H9 (cell line): Measurements from ENCODE around the gene CACTIN. TPM values are rescaled to one million over a fixed set of nuclear protein-coding genes. Genes with fewer than 3 reads are reported as not detected.

ENCODE experiments used
- DNase-seq: peaks from one replicate; pipeline ENCODE4 v3.0.0-alpha.2; 2017
- H2AFZ ChIP-seq: one replicate; pipeline ENCODE4 v1.6.1; 2013; ENCODE audit warnings: mild to moderate bottlenecking, low read length, control low read depth, moderate library complexity
- H2AK5ac ChIP-seq: 2 replicates; pipeline ENCODE4 v1.6.1; 2013; ENCODE audit warnings: low read length, control low read depth, mixed read lengths; ENCODE audit not compliant: insufficient read length
- H2BK120ac ChIP-seq: one replicate; pipeline ENCODE4 v1.6.1; 2013; ENCODE audit warnings: low read depth, mild to moderate bottlenecking, low read length, control low read depth, inconsistent platforms; ENCODE audit not compliant: poor library complexity, severe bottlenecking
- H2BK12ac ChIP-seq: 2 replicates; pipeline ENCODE4 v1.6.1; 2013; ENCODE audit warnings: low read length, control low read depth, mixed read lengths, low read depth; ENCODE audit not compliant: insufficient read length
- H2BK15ac ChIP-seq: 2 replicates; pipeline ENCODE4 v1.6.1; 2013; ENCODE audit warnings: low read depth, low read length, control low read depth
- H2BK20ac ChIP-seq: one replicate; pipeline ENCODE4 v1.6.1; 2013; ENCODE audit warnings: low read depth, mild to moderate bottlenecking, low read length, control low read depth, inconsistent platforms; ENCODE audit not compliant: poor library complexity, severe bottlenecking
- H2BK5ac ChIP-seq: 2 replicates; pipeline ENCODE4 v1.6.1; 2013; ENCODE audit warnings: low read length, control low read depth, mixed read lengths; ENCODE audit not compliant: insufficient read length
- H3K14ac ChIP-seq: 2 replicates; pipeline ENCODE4 v1.6.1; 2013; ENCODE audit warnings: low read length, control low read depth; ENCODE audit not compliant: insufficient read depth
- H3K18ac ChIP-seq: 2 replicates; pipeline ENCODE4 v1.6.1; 2013; ENCODE audit warnings: low read depth, mild to moderate bottlenecking, mixed read lengths, low read length, control low read depth; ENCODE audit not compliant: insufficient read length
- H3K23ac ChIP-seq: 2 replicates; pipeline ENCODE4 v1.6.1; 2013; ENCODE audit warnings: low read length, control low read depth, mixed read lengths, low read depth; ENCODE audit not compliant: insufficient read length
- H3K23me2 ChIP-seq: 2 replicates; pipeline ENCODE4 v1.6.1; 2013; ENCODE audit warnings: low read depth, mild to moderate bottlenecking, mixed read lengths, low read length, control low read depth; ENCODE audit not compliant: insufficient read length, poor library complexity, severe bottlenecking
- H3K27ac ChIP-seq: 2 replicates; pipeline ENCODE4 v1.5.1; 2013; ENCODE audit warnings: low read length, control low read depth, mixed read lengths, low read depth; ENCODE audit not compliant: insufficient read length
- H3K27me3 ChIP-seq: 2 replicates; pipeline ENCODE4 v1.6.1; 2013; ENCODE audit warnings: low read length, control low read depth, inconsistent platforms; ENCODE audit not compliant: insufficient read depth
- H3K4ac ChIP-seq: 2 replicates; pipeline ENCODE4 v1.6.1; 2013; ENCODE audit warnings: low read depth, mild to moderate bottlenecking, control low read depth, inconsistent platforms, low read length, moderate library complexity
- H3K4me1 ChIP-seq: 2 replicates; pipeline ENCODE4 v1.6.1; 2013; ENCODE audit warnings: low read length, control low read depth, inconsistent platforms; ENCODE audit not compliant: insufficient read depth
- H3K4me2 ChIP-seq: 2 replicates; pipeline ENCODE4 v1.6.1; 2013; ENCODE audit warnings: low read length, control low read depth, mixed read lengths; ENCODE audit not compliant: insufficient read length, insufficient read depth
- H3K56ac ChIP-seq: 2 replicates; pipeline ENCODE4 v1.6.1; 2013; ENCODE audit warnings: low read depth, mild to moderate bottlenecking, mixed read lengths, low read length, control low read depth; ENCODE audit not compliant: insufficient read length
- H3K79me1 ChIP-seq: 2 replicates; pipeline ENCODE4 v1.6.1; 2013; ENCODE audit warnings: low read depth, mild to moderate bottlenecking, moderate library complexity, low read length, control low read depth, inconsistent platforms; ENCODE audit not compliant: insufficient read depth, poor library complexity, severe bottlenecking
- H3K79me2 ChIP-seq: 2 replicates; pipeline ENCODE4 v1.6.1; 2013; ENCODE audit warnings: low read length, control low read depth, inconsistent platforms; ENCODE audit not compliant: insufficient read depth
- H3K9ac ChIP-seq: 2 replicates; pipeline ENCODE4 v1.6.1; 2013; ENCODE audit warnings: low read length, control low read depth, mixed read lengths; ENCODE audit not compliant: insufficient read length; ENCODE audit errors: extremely low read depth
- H3K9me3 ChIP-seq: one replicate; pipeline ENCODE4 v1.6.1; 2013; ENCODE audit warnings: low read depth, low read length, inconsistent platforms; ENCODE audit not compliant: control insufficient read depth
- H3T11ph ChIP-seq: one replicate; pipeline ENCODE4 v1.6.1; 2013; ENCODE audit warnings: mild to moderate bottlenecking, low read length, control low read depth, inconsistent platforms
- H4K20me1 ChIP-seq: one replicate; pipeline ENCODE4 v1.6.1; 2013; ENCODE audit not compliant: control insufficient read depth, insufficient read length, insufficient read depth
- H4K5ac ChIP-seq: 2 replicates; pipeline ENCODE4 v1.6.1; 2013; ENCODE audit warnings: low read depth, mild to moderate bottlenecking, mixed read lengths, low read length, control low read depth; ENCODE audit not compliant: insufficient read length
- H4K8ac ChIP-seq: replicated peaks from 2 replicates; pipeline ENCODE4 v1.6.1; 2013; ENCODE audit warnings: low read length, control low read depth, mixed read lengths, low read depth; ENCODE audit not compliant: insufficient read length
- H4K91ac ChIP-seq: 2 replicates; pipeline ENCODE4 v1.6.1; 2013; ENCODE audit warnings: low read depth, mild to moderate bottlenecking, moderate library complexity, mixed read lengths, low read length, control low read depth; ENCODE audit not compliant: insufficient read length
- H3K27ac Mint-ChIP-seq, 3 experiments: 2 replicates in 2 of 3; 3 replicates in 1 of 3; pipeline ENCODE4 v1.8.0; 2020 to 2021; ENCODE audit warnings: mixed read lengths in 3 of 3, mild to moderate bottlenecking in 1 of 3, moderate library complexity in 1 of 3
- H3K27me3 Mint-ChIP-seq: 2 replicates; pipeline ENCODE4 v1.8.0; 2021; ENCODE audit warnings: low read depth, mild to moderate bottlenecking, moderate library complexity, mixed read lengths
- H3K36me3 Mint-ChIP-seq, 3 experiments: 2 replicates in 2 of 3; 3 replicates in 1 of 3; pipeline ENCODE4 v1.8.0; 2020 to 2021; ENCODE audit warnings: low read depth in 3 of 3, mixed read lengths in 3 of 3; ENCODE audit not compliant: insufficient read depth in 1 of 3
- H3K4me1 Mint-ChIP-seq, 2 experiments: 2 replicates each; pipeline ENCODE4 v1.8.0; 2020; ENCODE audit warnings: mixed read lengths in 2 of 2
- H3K4me3 Mint-ChIP-seq, 2 experiments: 2 replicates in 1 of 2; 3 replicates in 1 of 2; pipeline ENCODE4 v1.8.0; 2020 to 2021; ENCODE audit warnings: mild to moderate bottlenecking in 2 of 2, mixed read lengths in 2 of 2, moderate library complexity in 1 of 2
- H3K9me3 Mint-ChIP-seq, 2 experiments: 2 replicates in 1 of 2; 3 replicates in 1 of 2; pipeline ENCODE4 v1.8.0; 2020; ENCODE audit warnings: mild to moderate bottlenecking in 2 of 2, mixed read lengths in 2 of 2, moderate library complexity in 1 of 2
- CTCF ChIP-seq: fragments of 200-600 bp; sonication (generic); conservative IDR thresholded peaks from 3 replicates; pipeline ENCODE4 v1.8.0; 2021; ENCODE audit warnings: antibody characterized with exemption, mild to moderate bottlenecking
- WGBS: extraction: QIAGEN DNeasy Blood & Tissue Kit; methylation state at CpG from one replicate; pipeline ENCODE4 v1.1.7; 2013; ENCODE audit warnings: missing lambda C conversion rate, low lambda C conversion rate, mixed read lengths; ENCODE audit not compliant: insufficient read length; ENCODE audit errors: extremely low coverage; 5-methylcytosine and 5-hydroxymethylcytosine counted together
- total RNA-seq: library from RNA; stranded (reverse); gene quantifications from 2 replicates; pipeline ENCODE4 v1.2.1, GENCODE V29; 2021

Gene CACTIN
- total RNA-seq, 1 experiment from 2014 or later: 37.3 TPM

GRCh38 chr19:3656073-3656746 lies 29.6 kb upstream of the CACTIN start:
- H3K27ac Mint-ChIP-seq: no peak overlapping the region; a peak in 1 of 7 replicates
- Histone ChIP-seq H2BK20ac (no peak overlapping the region), H4K5ac (no peak overlapping the region), H3K18ac (no peak overlapping the region), H2AK5ac (no peak overlapping the region), H2BK120ac (no peak overlapping the region), H2AFZ (no peak overlapping the region), H3K4me1 (no peaks in the 10 kb centered on the region), H2BK12ac (no peak overlapping the region), H4K8ac (no peak overlapping the region), H3K27ac (no peak overlapping the region), H2BK15ac (no peak overlapping the region), H3K27me3 (no peaks in the 10 kb centered on the region), H3K56ac (no peak overlapping the region), H3T11ph (no peak overlapping the region), H4K20me1 (no peaks in the 10 kb centered on the region), H3K4me2 (no peak overlapping the region), H3K4ac (no peak overlapping the region), H3K23ac (no peak overlapping the region), H2BK5ac (no peak overlapping the region), H3K14ac (no peak overlapping the region), H3K79me2 (no peaks in the 10 kb centered on the region), H3K79me1 (no peaks in the 10 kb centered on the region), H3K9me3 (no peaks in the 10 kb centered on the region), H4K91ac (no peak overlapping the region), H3K23me2 (no peaks in the 10 kb centered on the region), H3K9ac (no peak overlapping the region)
- WGBS: no CpG with 5 or more reads among the region's 36 CpGs
- H3K4me3 Mint-ChIP-seq: no peak overlapping the region
- peaks cover 9 to 46% (median 39%) of the 10 kb centered on the region in 3 experiments for H3K36me3 Mint-ChIP-seq
- DNase-seq: no peak
- H3K9me3 Mint-ChIP-seq: no peaks in the 10 kb centered on the region
- no peaks in the 10 kb centered on the region for H3K4me1 Mint-ChIP-seq
- no peak for TF ChIP-seq CTCF
- H3K27me3 Mint-ChIP-seq: no peaks in the 10 kb centered on the region
